SH-SY5Y (cell line): ENCODE measurements around the gene TRAPPC14.

Experiments used
- GATA2 ChIP-seq: IDR thresholded peaks from 2 replicates; pipeline ENCODE4 v1.6.1; 2011; ENCODE audit warnings: mild to moderate bottlenecking, low read depth, low read length
- GATA3 ChIP-seq: IDR thresholded peaks from 2 replicates; pipeline ENCODE4 v1.6.1; 2011; ENCODE audit warnings: low read depth, mild to moderate bottlenecking, low read length, moderate library complexity

DNA sequence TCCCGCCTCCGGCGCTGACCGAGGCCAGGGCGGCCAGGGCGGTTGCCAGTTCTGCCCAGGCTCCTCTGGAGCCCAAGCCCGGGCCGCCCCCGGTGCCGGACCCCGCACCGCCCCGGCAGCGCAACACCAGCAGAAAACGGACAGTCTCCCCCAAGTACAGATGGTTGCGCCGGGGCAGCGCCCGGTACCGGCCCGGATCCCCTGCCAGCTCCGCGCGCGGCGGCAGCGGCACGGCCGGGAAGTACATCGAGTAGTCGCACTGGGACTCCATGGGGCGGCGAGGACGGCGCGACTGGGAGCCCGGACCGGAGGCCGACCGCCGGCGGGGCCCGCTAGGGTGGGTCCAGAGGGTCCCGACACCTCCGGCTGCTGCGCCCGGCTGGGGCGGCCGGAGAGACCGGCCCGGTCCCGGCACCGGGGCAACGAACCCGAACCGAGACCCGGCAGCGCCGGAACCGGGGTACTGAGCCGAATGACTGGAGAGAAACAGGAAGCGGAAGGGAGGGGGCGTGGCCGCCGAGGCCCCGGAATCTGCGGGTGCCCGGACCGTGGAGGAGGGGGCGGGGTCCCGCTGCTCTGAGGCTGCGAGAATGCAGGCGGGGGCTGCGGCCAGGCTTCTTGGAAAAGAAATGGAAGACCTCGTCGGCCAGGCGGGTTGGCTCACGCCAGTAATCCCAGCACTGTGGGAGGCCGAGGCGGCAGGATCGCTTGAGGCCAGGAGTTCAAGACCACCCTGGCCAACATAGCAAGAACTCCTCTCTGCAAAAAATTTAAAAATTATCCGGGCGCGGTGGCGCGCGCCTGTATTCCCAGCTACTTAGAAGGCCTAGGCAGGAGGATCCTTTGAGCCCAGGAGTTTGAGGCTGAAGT is at the start of gene TRAPPC14:
- TF ChIP-seq GATA3 (no peak), GATA2 (no peak)
